Fibroblast of lung (primary cell): ENCODE results near the gene PRPF40B. TPM values are rescaled to one million over a fixed set of nuclear protein-coding genes. Genes with fewer than 3 reads are reported as not detected.

Source experiments
- DNase-seq, 2 donors: peaks; one replicate each; pipeline versions ENCODE4 v3.0.0 to v3.0.0-alpha.2; 2010; ENCODE audit warnings: low read depth in 2 of 2
- H2AFZ ChIP-seq: 2 replicates; pipeline ENCODE4 v1.5.1; 2012; ENCODE audit warnings: low read length, control low read depth, inconsistent platforms
- H3K27ac ChIP-seq: 2 replicates; pipeline ENCODE4 v1.5.1; 2011; ENCODE audit warnings: low read length, control low read depth; ENCODE audit not compliant: insufficient read depth
- H3K27me3 ChIP-seq: 2 replicates; pipeline ENCODE4 v1.5.1; 2011; ENCODE audit warnings: mild to moderate bottlenecking, low read length; ENCODE audit not compliant: control insufficient read depth, insufficient read depth
- H3K36me3 ChIP-seq: 2 replicates; pipeline ENCODE4 v1.5.1; 2011; ENCODE audit warnings: low read length; ENCODE audit not compliant: control insufficient read depth, insufficient read depth
- H3K4me1 ChIP-seq: 2 replicates; pipeline ENCODE4 v1.5.1; 2011; ENCODE audit warnings: low read length; ENCODE audit not compliant: control insufficient read depth, insufficient read depth; ENCODE audit errors: extremely low read depth
- H3K4me2 ChIP-seq: 2 replicates; pipeline ENCODE4 v1.5.1; 2011; ENCODE audit warnings: low read length, control low read depth; ENCODE audit not compliant: insufficient read depth; ENCODE audit errors: extremely low read depth
- H3K4me3 ChIP-seq, 4 experiments: fragments of 200-600 bp in 1 of 4; sonication (generic) in 1 of 4; replicated peaks in 1 of 4; 2 replicates each; pipeline ENCODE4 v1.5.1; 2011 to 2016; ENCODE audit warnings: low read length in 4 of 4, low read depth in 3 of 4, mild to moderate bottlenecking in 3 of 4, control low read depth in 2 of 4, inconsistent platforms in 1 of 4, mixed read lengths in 1 of 4; ENCODE audit not compliant: insufficient read depth in 1 of 4; ENCODE audit errors: control extremely low read depth in 1 of 4
- H3K79me2 ChIP-seq: 2 replicates; pipeline ENCODE4 v1.5.1; 2012; ENCODE audit warnings: mild to moderate bottlenecking, low read length, inconsistent platforms; ENCODE audit not compliant: control insufficient read depth, insufficient read depth
- H3K9ac ChIP-seq: 2 replicates; pipeline ENCODE4 v1.5.1; 2011; ENCODE audit warnings: mild to moderate bottlenecking, low read length, control low read depth; ENCODE audit not compliant: insufficient read depth
- H3K9me3 ChIP-seq: 2 replicates; pipeline ENCODE4 v1.5.1; 2012; ENCODE audit warnings: low read depth, low read length; ENCODE audit not compliant: control insufficient read depth, insufficient read depth
- H4K20me1 ChIP-seq: 2 replicates; pipeline ENCODE4 v1.5.1; 2011; ENCODE audit warnings: low read length; ENCODE audit not compliant: control insufficient read depth, insufficient read depth; ENCODE audit errors: extremely low read depth
- EZH2 ChIP-seq: IDR thresholded peaks from 2 replicates; pipeline ENCODE4 v1.5.1; 2012; ENCODE audit warnings: low read length, control low read depth, mild to moderate bottlenecking; ENCODE audit errors: missing control alignments
- polyA plus RNA-seq, 2 donors: library from polyadenylated mRNA; depleted of rRNA in 1 of 2; stranded (reverse) in 1 of 2; unstranded in 1 of 2; fragments of >200 nt; gene quantifications; 2 replicates each; pipeline ENCODE4 v1.2.1, GENCODE V29; 2011 to 2012; ENCODE audit warnings: missing spikeins in 1 of 2
- total RNA-seq: library from RNA; depleted of rRNA; stranded (reverse); fragments of >200 nt; gene quantifications from 2 replicates; pipeline ENCODE4 v1.2.1, GENCODE V29; 2014
- TF ChIP-seq, protein P1 (sequence below), 2 donors: IDR thresholded peaks in 1 of 2; conservative IDR thresholded peaks in 1 of 2; 1 replicate in 1 of 2; 2 replicates in 1 of 2; pipeline ENCODE4 v1.5.1; 2011 to 2012; ENCODE audit warnings: low read length in 2 of 2, control low read depth in 1 of 2, inconsistent platforms in 1 of 2, low read depth in 1 of 2, mild to moderate bottlenecking in 1 of 2

PRPF40B gene
- total and polyA plus RNA-seq, 2 donors (not counting 1 experiment from before 2014, with no cell fraction given) = 6.4 to 11.7 TPM

DNA sequence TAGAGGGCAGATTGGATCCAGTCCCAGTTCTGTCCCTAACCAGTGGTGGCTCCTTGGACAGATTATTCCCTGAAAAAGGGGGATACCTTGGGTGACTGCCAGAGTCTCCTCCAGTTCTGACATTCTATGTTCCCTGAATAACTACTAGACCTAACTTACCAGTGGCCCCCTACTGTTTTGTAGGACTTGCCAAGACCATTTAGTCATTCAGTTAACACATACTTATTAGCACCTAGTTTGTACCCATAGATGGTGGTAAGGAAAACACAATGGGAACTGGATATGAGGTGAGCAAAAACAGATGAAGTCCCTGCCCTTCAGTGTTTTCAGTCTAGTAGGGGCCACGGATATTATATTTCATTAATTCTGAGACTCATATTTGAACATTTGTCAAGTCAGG lies 3.5 kb downstream of the PRPF40B start:
- Histone ChIP-seq H3K27me3 (no peaks in the 10 kb centered on the region), H3K27ac (no peak overlapping the region), H4K20me1 (no peaks in the 10 kb centered on the region), H3K36me3 (no peaks in the 10 kb centered on the region), H3K4me1 (peaks cover 10% of the 10 kb centered on the region), H3K9me3 (no peaks in the 10 kb centered on the region), H3K79me2 (no peaks in the 10 kb centered on the region), H3K4me2 (no peak overlapping the region), H3K4me3 (no peak overlapping the region), H3K9ac (no peak overlapping the region), H2AFZ (no peak overlapping the region)
- TF ChIP-seq, protein P1, sequence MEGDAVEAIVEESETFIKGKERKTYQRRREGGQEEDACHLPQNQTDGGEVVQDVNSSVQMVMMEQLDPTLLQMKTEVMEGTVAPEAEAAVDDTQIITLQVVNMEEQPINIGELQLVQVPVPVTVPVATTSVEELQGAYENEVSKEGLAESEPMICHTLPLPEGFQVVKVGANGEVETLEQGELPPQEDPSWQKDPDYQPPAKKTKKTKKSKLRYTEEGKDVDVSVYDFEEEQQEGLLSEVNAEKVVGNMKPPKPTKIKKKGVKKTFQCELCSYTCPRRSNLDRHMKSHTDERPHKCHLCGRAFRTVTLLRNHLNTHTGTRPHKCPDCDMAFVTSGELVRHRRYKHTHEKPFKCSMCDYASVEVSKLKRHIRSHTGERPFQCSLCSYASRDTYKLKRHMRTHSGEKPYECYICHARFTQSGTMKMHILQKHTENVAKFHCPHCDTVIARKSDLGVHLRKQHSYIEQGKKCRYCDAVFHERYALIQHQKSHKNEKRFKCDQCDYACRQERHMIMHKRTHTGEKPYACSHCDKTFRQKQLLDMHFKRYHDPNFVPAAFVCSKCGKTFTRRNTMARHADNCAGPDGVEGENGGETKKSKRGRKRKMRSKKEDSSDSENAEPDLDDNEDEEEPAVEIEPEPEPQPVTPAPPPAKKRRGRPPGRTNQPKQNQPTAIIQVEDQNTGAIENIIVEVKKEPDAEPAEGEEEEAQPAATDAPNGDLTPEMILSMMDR (conservative IDR thresholded peaks at IDR 0.05 in 1 of 2, IDR thresholded peaks at IDR 0.05 in 1 of 2; ENCODE audit: low read depth in 1 of 2, low read length in 2 of 2) = no peak
- TF ChIP-seq EZH2 = no peak
- no peak for DNase-seq

DNA sequence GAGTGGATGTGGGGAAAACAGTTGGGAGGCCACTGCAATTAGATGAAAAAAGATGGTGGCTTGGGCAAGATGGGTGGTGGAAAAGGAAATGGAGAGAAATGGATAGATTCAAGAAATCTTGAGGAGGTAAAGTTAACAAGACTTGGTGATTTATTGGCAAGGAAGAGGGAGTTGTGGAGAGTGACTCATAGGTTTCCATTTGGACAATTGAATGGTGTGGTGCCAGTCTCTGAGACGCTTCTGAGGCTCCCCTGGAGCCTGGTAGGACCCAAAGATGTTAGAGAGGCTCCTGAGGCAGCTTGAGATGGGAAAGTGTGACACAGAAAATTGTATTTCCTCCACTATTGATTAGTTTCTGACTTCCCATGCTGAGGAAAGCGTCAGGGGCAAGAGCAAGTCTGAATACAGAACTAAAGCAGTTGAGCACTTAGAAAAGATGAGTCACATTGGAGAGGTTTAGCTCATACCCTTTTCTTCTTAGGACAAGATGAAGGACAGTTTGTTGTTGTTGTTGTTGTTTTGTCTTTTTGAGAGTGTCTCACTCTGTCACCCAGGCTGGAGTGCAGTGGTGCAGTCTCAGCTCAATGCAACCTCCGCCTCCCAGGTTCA lies 4.5 kb downstream of the PRPF40B start:
- Histone ChIP-seq H3K36me3 (no peaks in the 10 kb centered on the region), H3K4me2 (no peak overlapping the region), H3K27me3 (no peaks in the 10 kb centered on the region), H2AFZ (no peak overlapping the region), H3K9me3 (no peaks in the 10 kb centered on the region), H3K4me3 (no peak overlapping the region), H3K4me1 (peaks cover 3% of the 10 kb centered on the region), H3K79me2 (no peaks in the 10 kb centered on the region), H4K20me1 (no peaks in the 10 kb centered on the region), H3K27ac (no peak overlapping the region), H3K9ac (no peak overlapping the region)
- peak in 1 of 2 donors; percentile 72 for DNase-seq
- TF ChIP-seq, protein P1 (conservative IDR thresholded peaks at IDR 0.05 in 1 of 2, IDR thresholded peaks at IDR 0.05 in 1 of 2; ENCODE audit: low read depth in 1 of 2, low read length in 2 of 2) = no peak
- TF ChIP-seq EZH2 = no peak

DNA sequence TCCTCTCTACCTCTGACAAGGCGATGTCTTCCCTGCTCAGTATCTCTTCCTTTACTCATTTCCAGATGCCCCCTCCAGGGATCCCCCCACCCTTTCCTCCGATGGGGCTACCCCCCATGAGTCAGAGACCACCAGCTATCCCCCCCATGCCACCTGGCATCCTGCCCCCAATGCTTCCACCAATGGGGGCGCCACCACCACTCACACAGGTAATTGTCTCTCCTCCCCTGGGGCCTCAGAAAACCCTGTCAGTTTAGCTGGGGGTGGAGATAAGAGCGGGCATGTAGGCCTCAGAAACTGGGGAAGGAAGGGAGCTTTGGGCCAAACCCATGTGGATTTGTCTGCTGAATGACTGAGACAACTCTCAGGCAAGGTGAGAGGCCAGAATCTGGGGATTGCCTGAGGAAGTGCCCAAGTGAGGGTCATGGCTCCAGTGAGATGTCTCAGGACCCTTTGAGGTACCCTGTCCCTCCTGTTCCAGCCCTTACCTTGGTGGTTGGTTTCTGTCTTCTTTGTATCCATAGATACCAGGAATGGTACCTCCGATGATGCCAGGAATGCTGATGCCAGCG lies 8.1 kb downstream of the PRPF40B start:
- TF ChIP-seq EZH2 = no peak
- TF ChIP-seq, protein P1 (conservative IDR thresholded peaks at IDR 0.05 in 1 of 2, IDR thresholded peaks at IDR 0.05 in 1 of 2; ENCODE audit: low read depth in 1 of 2, low read length in 2 of 2) = no peak
- Histone ChIP-seq H3K4me3 (no peak overlapping the region), H4K20me1 (no peaks in the 10 kb centered on the region), H3K79me2 (no peaks in the 10 kb centered on the region), H3K4me2 (no peak overlapping the region), H3K9ac (no peak overlapping the region), H3K27ac (no peak overlapping the region), H3K36me3 (no peaks in the 10 kb centered on the region), H2AFZ (no peak overlapping the region), H3K9me3 (no peaks in the 10 kb centered on the region), H3K4me1 (no peaks in the 10 kb centered on the region), H3K27me3 (no peaks in the 10 kb centered on the region)
- DNase-seq = no peak
